GM21737 (cell line): ENCODE results near the gene ERP44.
"Not testable (repeated sequence)": the region's sequence is repeated elsewhere in the genome, so short reads cannot be mapped to it uniquely, and the experiment has no call there.

Experiments used
- ATAC-seq: cut with Tn5 transposase; IDR thresholded peaks from one replicate; pipeline ENCODE4 v1.9.1; 2021; ENCODE audit warnings: mild to moderate bottlenecking, moderate library complexity; ENCODE audit not compliant: unreplicated experiment

Gene ERP44

DNA sequence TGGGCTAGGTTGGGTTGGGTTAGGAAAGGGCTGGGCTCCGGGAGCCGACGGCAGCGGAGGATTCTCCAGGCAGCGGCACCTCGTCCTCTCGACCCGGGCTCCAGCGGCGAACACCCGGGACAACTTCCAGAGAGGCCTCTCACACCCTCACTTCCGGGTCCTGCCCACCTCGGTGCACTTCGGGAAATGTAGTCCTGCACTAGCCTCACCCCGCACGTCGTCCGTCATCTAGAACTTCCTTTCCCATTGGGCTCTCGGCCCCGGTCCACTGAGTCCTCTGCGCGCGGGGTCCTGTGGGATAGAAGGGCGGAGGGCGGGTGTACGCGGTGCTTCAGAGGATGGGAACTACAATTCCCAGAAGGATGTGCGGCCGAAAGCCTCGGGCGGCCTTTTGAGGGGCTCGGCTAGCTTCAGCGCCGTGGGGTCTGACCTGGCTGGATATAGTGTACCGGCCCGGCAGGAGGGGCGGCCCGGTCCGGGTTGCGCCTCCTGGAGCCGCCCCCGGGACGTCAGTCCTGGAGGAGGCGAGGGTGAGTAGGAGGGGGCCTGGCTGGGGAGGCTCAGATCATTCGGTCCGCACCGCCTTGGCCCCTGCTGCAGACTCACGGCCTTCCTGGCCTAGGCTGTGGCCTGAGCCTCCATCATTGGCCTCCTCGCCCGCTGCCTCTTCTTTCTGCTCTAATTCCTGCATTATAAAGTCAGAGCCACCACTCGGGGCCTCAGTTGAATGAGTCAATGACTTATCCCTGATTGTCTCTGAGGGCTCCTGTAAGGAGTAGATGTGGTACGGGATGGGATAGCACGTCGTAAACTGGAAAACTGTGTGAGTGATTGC is at the start of gene ERP44, which contains the start of gene INVS:
ERP44 (minus strand) TSS at position 114 of the 835 bp plus-strand sequence. CDS start 160 bp downstream, outside the sequence.
INVS (plus strand) TSS at position 357 of the 835 bp plus-strand sequence. CDS start 5,279 bp downstream, outside the sequence.
- ATAC-seq, result peak; percentile 99

GRCh38 chr9:100145976-100146375 is 47.2 kb upstream of the ERP44 start:
- ATAC-seq, result not testable (repeated sequence)

- ATAC-seq, result not testable (repeated sequence)
Measured at GRCh38 chr9:100145167-100145934, 46.6 kb upstream of the ERP44 start.

DNA sequence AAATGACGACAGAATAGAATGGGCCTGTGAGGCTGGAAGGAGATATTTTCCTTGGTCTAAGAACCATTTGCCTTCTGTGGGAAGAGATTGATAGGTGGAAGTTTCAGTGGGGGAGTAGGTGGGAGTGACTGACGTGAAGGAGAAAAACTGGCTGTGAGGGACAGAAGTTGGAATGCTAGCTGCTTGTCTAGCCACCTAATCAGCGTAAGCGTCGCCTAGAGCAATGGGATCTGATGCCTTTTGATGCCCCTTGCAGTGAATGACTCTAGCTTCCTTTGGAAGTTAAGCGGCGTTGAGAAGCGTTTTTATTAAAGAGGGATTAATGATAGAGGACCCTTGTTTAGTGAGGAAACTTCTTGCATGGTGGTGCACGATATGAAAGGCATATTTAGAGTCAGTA is 43.1 kb upstream of the ERP44 start:
- not testable (repeated sequence) for ATAC-seq

DNA sequence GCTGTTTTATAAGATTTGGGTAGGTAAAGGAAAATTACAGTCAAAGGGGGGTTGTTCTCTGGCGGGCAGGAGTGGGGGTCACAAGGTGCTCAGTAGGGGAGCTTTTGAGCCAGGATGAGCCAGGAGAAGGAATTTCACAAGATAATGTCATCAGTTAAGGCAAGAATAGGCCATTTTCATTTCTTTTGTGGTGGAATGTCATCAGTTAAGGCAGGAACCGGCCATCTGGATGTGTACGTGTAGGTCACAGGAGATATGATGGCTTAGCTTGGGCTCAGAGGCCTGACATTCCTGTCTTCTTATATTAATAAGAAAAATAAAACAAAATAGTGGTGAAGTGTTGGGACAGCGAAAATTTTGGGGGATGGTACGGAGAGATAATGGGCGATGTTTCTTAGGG is 41.5 kb upstream of the ERP44 start:
- not testable (repeated sequence) for ATAC-seq

- ATAC-seq, result not testable (repeated sequence)
Measured at GRCh38 chr9:100136799-100137198, 38.0 kb upstream of the ERP44 start.

DNA sequence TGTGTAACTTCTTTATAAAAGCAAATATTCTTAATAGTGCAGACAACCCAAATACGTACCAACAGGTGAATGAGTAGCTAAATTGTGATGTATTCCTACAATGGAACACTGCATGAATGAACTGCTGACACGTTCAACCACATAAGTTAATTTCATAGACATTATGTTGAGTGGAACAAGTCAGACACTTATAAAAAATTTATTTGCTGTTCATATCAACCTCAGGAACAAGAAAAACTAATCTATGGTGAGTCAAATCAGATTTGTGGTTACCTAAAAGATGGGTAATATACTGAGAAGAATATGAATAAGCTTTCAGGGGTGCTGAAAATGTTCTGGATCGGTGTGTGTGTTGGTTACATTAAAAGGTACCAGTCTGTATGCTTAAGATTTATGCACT is 35.9 kb upstream of the ERP44 start:
- no peak for ATAC-seq

DNA sequence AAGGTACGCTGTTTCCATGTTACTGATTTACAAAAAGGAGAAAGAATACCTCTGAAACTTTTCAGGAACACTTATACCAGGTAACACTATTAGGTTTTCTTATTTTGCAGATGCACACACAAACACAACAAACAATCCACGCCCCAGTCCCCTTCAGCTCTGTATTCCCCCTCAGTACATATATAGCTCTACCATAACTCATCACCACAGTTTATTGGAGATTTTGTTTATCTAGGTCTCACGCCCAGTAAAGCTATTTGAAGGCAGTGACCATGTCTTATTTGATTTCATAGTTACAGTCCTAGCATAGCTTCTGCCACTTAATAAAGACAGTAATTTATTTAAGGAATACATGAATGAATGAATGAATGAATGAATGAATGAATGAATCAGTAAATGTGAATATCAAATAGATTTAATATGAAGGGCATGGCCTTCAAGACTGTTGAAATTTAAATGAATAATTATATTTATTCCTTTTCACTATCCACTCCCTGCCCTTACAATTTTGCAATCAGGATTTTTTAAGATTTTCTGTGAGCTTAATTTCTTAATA is 33.2 kb upstream of the ERP44 start:
- no peak for ATAC-seq

DNA sequence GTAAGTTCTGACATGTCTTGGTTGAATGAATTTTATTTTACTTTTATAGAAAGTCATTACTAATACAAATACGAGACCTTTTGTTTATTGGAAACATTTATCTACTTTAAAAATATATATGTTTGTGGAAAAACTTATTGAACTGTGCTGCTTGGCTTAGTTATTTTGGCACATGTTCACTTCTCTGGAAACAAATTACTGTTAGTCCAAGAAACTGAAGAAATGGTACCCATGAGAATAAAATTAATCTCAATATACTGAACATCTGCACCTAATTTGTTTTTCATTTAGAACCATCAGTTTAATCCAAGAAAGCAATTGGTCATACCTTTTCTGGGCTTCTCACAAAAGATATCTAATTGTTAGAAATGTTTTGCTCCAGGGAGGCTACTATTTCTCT is 32.4 kb upstream of the ERP44 start:
- no peak for ATAC-seq

DNA sequence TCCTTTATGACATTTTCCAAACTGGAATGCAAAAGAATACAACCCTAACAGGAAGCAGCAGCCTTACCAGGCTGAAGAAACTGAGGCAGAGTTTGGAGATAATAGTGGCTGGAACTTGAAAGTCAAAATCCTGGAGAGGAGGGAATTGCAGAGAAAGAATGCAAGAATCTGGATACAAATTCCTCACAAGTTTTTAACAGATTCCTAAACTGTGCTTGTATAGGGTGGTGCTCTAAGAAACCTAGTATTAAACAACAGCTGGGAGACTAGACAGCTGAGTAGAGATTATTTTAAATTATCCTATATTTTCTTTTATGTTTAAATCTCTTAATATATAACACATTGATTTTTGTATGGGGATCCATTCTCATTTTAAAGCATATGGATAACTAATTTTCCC is 31.0 kb upstream of the ERP44 start:
- ATAC-seq, result no peak

DNA sequence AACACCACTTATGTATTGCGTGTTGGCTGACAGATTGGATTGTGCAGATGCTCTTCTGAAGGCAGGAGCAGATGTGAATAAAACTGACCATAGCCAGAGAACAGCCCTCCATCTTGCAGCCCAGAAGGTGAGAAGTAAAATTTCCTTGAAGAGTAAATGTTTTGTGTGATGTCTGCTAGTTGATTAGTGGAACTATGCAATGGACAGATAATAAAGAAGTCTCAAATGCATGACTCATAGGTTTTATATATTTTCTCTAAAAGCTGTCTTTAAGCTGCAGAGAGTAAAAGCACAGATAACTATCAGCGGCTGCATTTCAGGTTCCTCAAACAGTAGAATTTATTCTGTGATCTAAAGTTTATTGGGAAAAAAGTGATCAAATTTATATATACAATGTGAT is 27.6 kb upstream of the ERP44 start:
- no peak for ATAC-seq

GRCh38 chr9:100125910-100126309 is 27.1 kb upstream of the ERP44 start:
- ATAC-seq, result no peak

- no peak for ATAC-seq
Measured at GRCh38 chr9:100125236-100125635, 26.4 kb upstream of the ERP44 start.

- ATAC-seq, result no peak
Measured at GRCh38 chr9:100120286-100120685, 21.5 kb upstream of the ERP44 start.

GRCh38 chr9:100117316-100117715 is 18.5 kb upstream of the ERP44 start:
- ATAC-seq, result no peak

- no peak for ATAC-seq
Measured at GRCh38 chr9:100112677-100113336, 14.0 kb upstream of the ERP44 start.

- ATAC-seq, result no peak
Measured at GRCh38 chr9:100111235-100111634, 12.4 kb upstream of the ERP44 start.

DNA sequence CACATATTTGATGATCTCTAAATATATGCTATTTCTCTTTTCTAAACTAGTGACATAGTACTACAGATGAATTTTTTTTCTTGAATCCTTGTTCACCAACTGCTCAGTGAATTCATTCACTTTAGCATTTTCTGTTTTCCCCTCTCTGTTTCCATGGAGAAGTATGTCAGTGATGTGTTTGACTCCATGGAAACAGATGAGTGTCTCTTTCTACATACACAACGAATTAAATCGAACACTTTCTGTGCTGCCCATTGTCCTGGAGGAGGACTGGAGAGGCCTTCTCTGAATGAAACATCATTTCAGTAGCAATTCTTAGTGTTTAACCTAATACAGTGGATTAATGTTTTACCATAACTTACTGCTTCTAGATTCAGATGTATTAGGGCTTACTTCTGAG is 9.8 kb upstream of the ERP44 start:
- no peak for ATAC-seq

DNA sequence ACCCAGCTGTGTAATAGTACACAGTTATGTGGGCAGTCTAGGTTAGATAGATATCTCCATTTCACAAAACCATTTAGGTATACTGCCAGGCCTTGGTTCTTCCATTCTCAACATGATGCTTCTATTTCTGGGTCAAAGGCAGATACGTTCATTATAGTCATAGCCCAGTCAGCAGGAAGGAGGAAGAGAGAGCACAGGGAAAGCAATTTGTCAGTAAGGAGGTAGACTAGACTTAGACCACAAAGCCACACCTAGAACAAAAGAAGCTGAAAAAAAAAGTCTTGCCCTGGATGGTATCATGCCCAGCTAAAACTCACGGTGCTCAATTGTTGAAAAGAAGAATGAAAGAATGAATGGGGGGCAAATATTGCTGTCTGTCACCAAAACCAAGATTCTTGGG is 7.8 kb upstream of the ERP44 start:
- ATAC-seq, result no peak

DNA sequence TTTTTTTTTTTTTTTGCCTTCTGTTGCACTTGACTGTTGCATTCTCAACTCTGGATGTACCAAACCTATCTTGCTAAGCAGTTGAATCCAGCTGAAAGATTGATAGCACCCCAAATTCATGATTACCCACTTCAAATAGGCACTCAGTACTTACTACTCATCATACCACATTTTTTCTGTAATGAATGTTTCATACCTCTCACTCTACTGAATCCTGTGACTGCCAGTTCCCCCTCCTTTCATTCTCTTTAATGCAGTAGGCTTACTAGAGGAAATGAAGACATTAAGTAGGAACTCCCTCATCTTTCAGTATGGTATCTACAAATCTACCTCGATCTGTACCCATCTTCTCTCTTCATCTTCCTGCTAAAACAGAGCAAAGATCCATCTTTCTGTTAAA is 7.1 kb upstream of the ERP44 start:
- no peak for ATAC-seq

- ATAC-seq, result no peak
Measured at GRCh38 chr9:100104314-100104713, 5.5 kb upstream of the ERP44 start.
